PC-3 (cell line): ENCODE measurements around the gene MEG3. TPM values are rescaled to one million over a fixed set of nuclear protein-coding genes. Genes with fewer than 3 reads are reported as not detected.

Experiments used
- ATAC-seq: fragments of 200-7000 bp; cut with Tn5 transposase; 2 replicates; pipeline ENCODE4 v1.9.1; 2020; ENCODE audit warnings: mild to moderate bottlenecking, moderate library complexity
- BruUV-seq: library from RNA; stranded (reverse); fragments of 400-500 nt; replicated peaks from 2 replicates; lab custom pipeline; 2021; lab: Mats Ljungman, UMichigan
- CTCF ChIA-PET: fragments of 300-600 bp; sonication (Branson Sonifier 250); formaldehyde crosslinking; loops from one replicate; lab custom pipeline; 2022; ENCODE audit warnings: antibody characterized with exemption; lab: Charles Lee
- POLR2A ChIA-PET: fragments of 300-600 bp; sonication (Branson Sonifier 250); formaldehyde crosslinking; loops from one replicate; lab custom pipeline; 2022; ENCODE audit warnings: antibody characterized with exemption; ENCODE audit not compliant: unreplicated experiment; lab: Charles Lee
- DNase-seq: peaks from one replicate; pipeline ENCODE4 v3.0.0-alpha.2; 2015
- H2AFZ ChIP-seq: fragments of 300-600 bp; sonication (generic); 2 replicates; pipeline ENCODE4 v1.6.0; 2016; ENCODE audit warnings: antibody characterized with exemption, low read length
- H3F3A ChIP-seq: fragments of 300-600 bp; sonication (generic); one replicate; pipeline ENCODE4 v1.6.0; 2017; ENCODE audit warnings: antibody characterized with exemption, low read length, control low read depth, mild to moderate bottlenecking; ENCODE audit not compliant: unreplicated experiment
- H3K27ac ChIP-seq: fragments of 300-600 bp; sonication (generic); 2 replicates; pipeline ENCODE4 v1.5.1; 2016; ENCODE audit warnings: mild to moderate bottlenecking, low read length
- H3K27me3 ChIP-seq: fragments of 300-600 bp; sonication (generic); 2 replicates; pipeline ENCODE4 v1.6.1; 2016; ENCODE audit warnings: low read length, mixed read lengths
- H3K36me3 ChIP-seq: fragments of 300-600 bp; sonication (generic); 2 replicates; pipeline ENCODE4 v1.6.1; 2016; ENCODE audit warnings: low read depth, mixed run types, low read length, mixed read lengths
- H3K4me1 ChIP-seq: fragments of 300-600 bp; sonication (generic); 2 replicates; pipeline ENCODE4 v1.5.1; 2016; ENCODE audit warnings: low read length; ENCODE audit not compliant: insufficient read depth
- H3K4me2 ChIP-seq: fragments of 300-600 bp; sonication (generic); 2 replicates; pipeline ENCODE4 v1.6.0; 2016; ENCODE audit warnings: low read length
- H3K4me3 ChIP-seq: fragments of 300-600 bp; sonication (generic); 2 replicates; pipeline ENCODE4 v1.5.1; 2016; ENCODE audit warnings: mild to moderate bottlenecking, low read length, mixed read lengths
- H3K79me2 ChIP-seq: fragments of 300-600 bp; sonication (generic); 2 replicates; pipeline ENCODE4 v1.6.1; 2017; ENCODE audit warnings: low read length, mixed read lengths
- H3K9ac ChIP-seq: fragments of 300-600 bp; sonication (generic); 2 replicates; pipeline ENCODE4 v1.6.0; 2016; ENCODE audit warnings: mild to moderate bottlenecking, low read length
- H3K9me2 ChIP-seq: fragments of 300-600 bp; sonication (generic); replicated peaks from 2 replicates; pipeline ENCODE4 v1.6.1; 2016; ENCODE audit warnings: mixed run types, low read length, mixed read lengths
- H3K9me3 ChIP-seq: fragments of 300-600 bp; sonication (generic); 2 replicates; pipeline ENCODE4 v1.6.1; 2016; ENCODE audit warnings: low read length, mixed read lengths
- H4K20me1 ChIP-seq: fragments of 300-600 bp; sonication (generic); 2 replicates; pipeline ENCODE4 v1.6.1; 2016; ENCODE audit warnings: low read length, mixed read lengths
- CTCF ChIP-seq: fragments of 300-600 bp; sonication (generic); conservative IDR thresholded peaks from 2 replicates; pipeline ENCODE4 v1.5.1; 2017; ENCODE audit warnings: antibody characterized with exemption, low read depth, mild to moderate bottlenecking, low read length
- EZH2 ChIP-seq: fragments of 300-600 bp; sonication (generic); IDR thresholded peaks from one replicate; pipeline ENCODE4 v1.6.1; 2017; ENCODE audit warnings: antibody characterized with exemption, mild to moderate bottlenecking, low read length; ENCODE audit not compliant: unreplicated experiment
- EZH2phosphoT487 ChIP-seq: fragments of 300-600 bp; sonication (generic); IDR thresholded peaks from 2 replicates; pipeline ENCODE4 v1.6.1; 2018; ENCODE audit warnings: mild to moderate bottlenecking, antibody characterized with exemption, low read length, borderline replicate concordance
- intact Hi-C: fragments of 100-400 bp; cut with micrococcal nuclease; formaldehyde crosslinking; loops from 2 replicates; pipeline ENCODE4 v1.9.0; 2023
- total RNA-seq: library from RNA; depleted of rRNA; stranded (reverse); fragments of >200 nt; gene quantifications from 2 replicates; pipeline ENCODE4 v1.2.3, GENCODE V29; 2014

MEG3 gene
- total RNA-seq, 1 experiment from 2014 or later, result not detected

GRCh38 chr14:100787659-100788058 lies 38.3 kb upstream of the MEG3 start:
- Histone ChIP-seq H3K4me2 (no peak overlapping the region), H3K4me3 (no peak overlapping the region), H3K9me2 (no peaks in the 10 kb centered on the region), H3K4me1 (no peaks in the 10 kb centered on the region), H3K9ac (no peak overlapping the region), H3K79me2 (no peaks in the 10 kb centered on the region), H2AFZ (no peak overlapping the region), H3K27ac (no peak overlapping the region), H4K20me1 (no peaks in the 10 kb centered on the region), H3K27me3 (peaks cover 9% of the 10 kb centered on the region; the same call in 1 of the 2 replicates), H3K9me3 (no peaks in the 10 kb centered on the region), H3F3A (no peaks in the 10 kb centered on the region), H3K36me3 (no peaks in the 10 kb centered on the region)
- no TSS peak for BruUV-seq
- DNase-seq, result no peak
- ChIA-PET CTCF (no interaction called here), POLR2A (no interaction called here)
- ATAC-seq, result no peak
- no peak for TF ChIP-seq EZH2
- TF ChIP-seq EZH2phosphoT487, result no peak
- no peak for TF ChIP-seq CTCF
- intact Hi-C loops, result no loop called here

GRCh38 chr14:100788517-100788916 lies 37.4 kb upstream of the MEG3 start:
- Histone ChIP-seq H3F3A (no peaks in the 10 kb centered on the region), H3K79me2 (no peaks in the 10 kb centered on the region), H3K4me3 (no peak overlapping the region), H3K27me3 (peaks cover 14% of the 10 kb centered on the region; the same call in 1 of the 2 replicates), H2AFZ (no peak overlapping the region), H3K27ac (no peak overlapping the region), H3K9me3 (no peaks in the 10 kb centered on the region), H4K20me1 (no peaks in the 10 kb centered on the region), H3K9me2 (no peaks in the 10 kb centered on the region), H3K9ac (no peak overlapping the region), H3K4me2 (no peak overlapping the region), H3K36me3 (no peaks in the 10 kb centered on the region), H3K4me1 (no peaks in the 10 kb centered on the region)
- ChIA-PET POLR2A (no interaction called here), CTCF (no interaction called here)
- no peak for ATAC-seq
- TF ChIP-seq EZH2, result no peak
- DNase-seq, result no peak
- intact Hi-C loops, result no loop called here
- no TSS peak for BruUV-seq

GRCh38 chr14:100788942-100789341 lies 37.0 kb upstream of the MEG3 start:
- Histone ChIP-seq H3K4me2 (no peak overlapping the region), H3K27me3 (peaks cover 18% of the 10 kb centered on the region), H3K79me2 (no peaks in the 10 kb centered on the region), H3F3A (no peaks in the 10 kb centered on the region), H2AFZ (no peak overlapping the region), H3K4me3 (no peak overlapping the region), H3K4me1 (no peaks in the 10 kb centered on the region), H3K36me3 (no peaks in the 10 kb centered on the region), H4K20me1 (no peaks in the 10 kb centered on the region), H3K27ac (no peak overlapping the region), H3K9ac (no peak overlapping the region), H3K9me3 (no peaks in the 10 kb centered on the region), H3K9me2 (no peaks in the 10 kb centered on the region)
- BruUV-seq, result no TSS peak
- CTCF ChIA-PET, result no interaction called here
- POLR2A ChIA-PET, result no interaction called here
- TF ChIP-seq EZH2phosphoT487 (no peak), EZH2 (no peak), CTCF (no peak)
- no peak for ATAC-seq
- intact Hi-C loops, result no loop called here
- DNase-seq, result no peak
